AG09309 (cell line): ENCODE measurements around the gene ZNF555.

Experiments used
- DNase-seq: peaks from one replicate; pipeline ENCODE4 v3.0.0-alpha.2; 2010; ENCODE audit warnings: low read depth
- H3K4me3 ChIP-seq: 2 replicates; pipeline ENCODE4 v1.5.1; 2011; ENCODE audit warnings: mild to moderate bottlenecking, low read depth, low read length, moderate library complexity; ENCODE audit not compliant: control insufficient read depth
- TF ChIP-seq, protein P1 (sequence below): IDR thresholded peaks from 2 replicates; pipeline ENCODE4 v1.5.1; 2011; ENCODE audit warnings: mild to moderate bottlenecking, low read depth, low read length, inconsistent platforms; ENCODE audit not compliant: insufficient read depth, control insufficient read depth; ENCODE audit errors: missing control alignments

ZNF555 gene

DNA sequence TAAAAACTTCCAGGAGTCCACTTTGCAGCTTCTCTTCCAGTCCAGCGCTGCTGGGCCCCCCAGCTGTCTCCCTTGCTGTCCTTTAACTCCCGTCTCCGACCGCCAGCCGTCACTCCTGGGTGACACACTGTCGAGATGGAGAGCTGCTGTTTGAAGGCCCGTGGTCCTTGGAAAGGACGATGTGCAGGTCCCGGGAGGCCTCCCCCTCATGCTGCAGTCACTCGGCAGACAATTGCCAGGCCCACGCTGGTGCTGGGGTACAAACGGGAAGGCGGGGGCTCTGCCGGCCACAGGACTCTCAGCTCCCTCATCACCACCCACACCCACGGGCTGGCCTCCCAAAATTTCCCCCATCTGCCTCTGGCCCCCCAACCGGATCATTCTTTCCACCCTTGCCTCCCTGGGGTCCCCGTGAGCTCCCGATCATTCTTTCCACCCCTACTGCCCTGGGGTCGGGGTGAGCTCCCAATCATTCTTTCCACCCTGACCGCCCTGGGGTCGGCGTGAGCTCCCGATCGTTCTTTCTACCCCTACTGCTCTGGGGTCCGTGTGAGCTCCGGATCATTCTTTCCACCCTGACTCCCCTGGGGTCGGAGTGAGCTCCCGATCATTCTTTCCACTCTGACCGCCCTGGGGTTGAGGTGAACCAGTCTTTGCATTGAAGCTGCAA, 37.7 kb upstream of the ZNF555 start:
- no peak for DNase-seq
- TF ChIP-seq, protein P1, sequence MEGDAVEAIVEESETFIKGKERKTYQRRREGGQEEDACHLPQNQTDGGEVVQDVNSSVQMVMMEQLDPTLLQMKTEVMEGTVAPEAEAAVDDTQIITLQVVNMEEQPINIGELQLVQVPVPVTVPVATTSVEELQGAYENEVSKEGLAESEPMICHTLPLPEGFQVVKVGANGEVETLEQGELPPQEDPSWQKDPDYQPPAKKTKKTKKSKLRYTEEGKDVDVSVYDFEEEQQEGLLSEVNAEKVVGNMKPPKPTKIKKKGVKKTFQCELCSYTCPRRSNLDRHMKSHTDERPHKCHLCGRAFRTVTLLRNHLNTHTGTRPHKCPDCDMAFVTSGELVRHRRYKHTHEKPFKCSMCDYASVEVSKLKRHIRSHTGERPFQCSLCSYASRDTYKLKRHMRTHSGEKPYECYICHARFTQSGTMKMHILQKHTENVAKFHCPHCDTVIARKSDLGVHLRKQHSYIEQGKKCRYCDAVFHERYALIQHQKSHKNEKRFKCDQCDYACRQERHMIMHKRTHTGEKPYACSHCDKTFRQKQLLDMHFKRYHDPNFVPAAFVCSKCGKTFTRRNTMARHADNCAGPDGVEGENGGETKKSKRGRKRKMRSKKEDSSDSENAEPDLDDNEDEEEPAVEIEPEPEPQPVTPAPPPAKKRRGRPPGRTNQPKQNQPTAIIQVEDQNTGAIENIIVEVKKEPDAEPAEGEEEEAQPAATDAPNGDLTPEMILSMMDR, result no peak
- H3K4me3 ChIP-seq, result no peak overlapping the region

DNA sequence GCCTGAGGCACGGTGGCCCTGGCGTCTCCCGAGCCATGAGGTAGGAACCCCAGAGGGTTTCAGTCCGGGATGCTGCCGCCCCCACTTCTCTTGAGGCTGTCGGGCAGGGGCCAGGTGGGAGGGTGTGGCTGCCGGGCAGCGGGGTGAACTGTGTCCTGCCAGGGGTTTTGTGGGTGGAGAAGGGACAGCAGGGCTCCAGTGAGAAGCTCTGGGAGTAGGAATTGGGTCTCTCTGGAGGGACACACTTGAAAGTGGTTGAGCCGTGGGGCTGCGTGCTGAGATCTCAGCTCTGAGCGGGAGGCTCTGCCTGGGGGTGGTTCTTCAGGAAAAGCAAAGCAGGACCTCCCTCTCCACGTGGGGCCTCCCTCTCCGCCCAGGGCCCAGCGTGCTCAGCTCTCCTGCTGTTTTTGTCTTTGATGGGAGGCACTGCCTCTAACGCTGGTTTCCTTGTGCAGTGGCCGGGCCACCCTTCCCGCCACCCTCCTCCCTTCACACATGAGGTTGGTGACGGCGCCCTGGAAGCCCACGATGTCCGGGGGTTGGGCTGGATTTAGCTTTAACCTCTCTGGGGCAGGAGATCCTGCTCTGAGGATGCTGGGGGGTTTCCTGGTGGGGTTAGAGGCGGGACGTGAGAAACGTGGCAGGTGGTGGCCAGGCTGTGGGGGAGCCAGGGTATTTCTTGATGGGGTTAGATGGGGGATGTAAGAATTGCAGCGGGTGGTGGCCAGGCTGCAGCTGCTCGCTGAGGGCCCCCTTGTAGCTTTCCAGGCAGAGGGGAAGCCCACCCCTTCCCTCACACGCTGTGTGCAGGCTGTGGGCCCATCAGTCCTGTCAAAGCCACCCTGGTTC, 36.9 kb upstream of the ZNF555 start:
- DNase-seq, result no peak
- no peak overlapping the region for H3K4me3 ChIP-seq
- TF ChIP-seq, protein P1, result no peak

DNA sequence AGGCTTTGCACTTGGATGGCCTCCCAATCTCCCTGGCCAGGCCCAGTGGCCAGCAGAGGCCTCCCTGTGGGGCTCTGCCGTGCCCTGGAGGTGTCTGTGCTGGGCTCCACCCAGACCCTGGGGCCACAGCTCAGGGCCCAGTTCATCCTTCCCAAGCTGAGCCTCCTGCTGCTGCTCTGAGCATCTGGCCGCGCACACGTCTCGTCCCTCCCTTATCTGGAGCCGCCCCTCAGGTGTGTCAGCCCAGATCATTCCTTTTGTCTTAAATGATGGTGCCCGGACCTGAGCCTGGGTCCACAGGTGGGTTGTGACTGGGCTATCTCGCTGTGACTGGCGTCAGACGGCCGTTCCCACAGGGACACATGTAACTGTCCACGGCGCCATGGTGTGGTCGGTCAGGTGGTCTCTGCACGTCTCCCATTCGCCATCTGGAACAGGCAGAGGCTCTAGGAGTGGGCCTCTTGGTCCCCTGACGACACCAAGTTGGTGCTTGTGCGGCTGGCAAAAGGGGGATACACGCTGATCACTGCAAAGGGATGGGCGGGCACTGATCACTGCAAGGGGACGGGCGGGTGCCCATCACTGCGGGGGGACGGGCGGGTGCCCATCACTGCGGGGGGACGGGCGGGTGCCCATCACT, 35.9 kb upstream of the ZNF555 start:
- DNase-seq, result no peak
- TF ChIP-seq, protein P1, result no peak
- H3K4me3 ChIP-seq, result no peak overlapping the region

DNA sequence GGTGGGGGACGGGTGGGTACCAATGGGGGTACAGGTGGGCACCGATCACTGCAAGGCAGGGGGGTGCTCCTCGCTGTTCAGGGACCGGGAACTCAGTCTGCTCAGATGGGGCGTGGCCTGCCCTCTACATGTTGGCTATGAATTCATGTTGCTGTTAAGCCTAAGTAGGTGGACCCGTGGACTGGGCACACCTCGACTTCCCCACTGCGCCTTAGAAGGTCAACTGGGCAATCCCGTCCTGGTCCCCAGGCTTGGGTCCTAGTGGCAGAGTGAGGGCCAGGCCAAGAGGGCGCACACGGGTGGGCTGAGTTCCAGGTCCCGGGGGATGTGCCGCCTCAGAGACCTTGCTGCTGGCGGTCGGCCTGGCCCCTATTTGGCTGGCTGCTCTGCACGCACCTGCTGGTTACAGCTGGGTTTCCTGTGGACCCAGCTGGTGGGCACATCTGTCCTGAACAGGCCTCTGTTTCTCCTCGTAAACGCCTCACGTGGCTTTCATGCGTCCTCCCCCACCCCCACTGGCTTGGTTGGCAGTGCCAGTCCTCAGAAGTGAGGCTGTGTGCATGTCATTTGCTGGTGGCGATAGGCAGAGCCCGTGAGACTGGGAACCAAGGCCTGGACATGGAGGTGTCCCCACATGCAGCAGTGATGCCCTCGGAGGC, 35.2 kb upstream of the ZNF555 start:
- H3K4me3 ChIP-seq, result no peak overlapping the region
- TF ChIP-seq, protein P1, result no peak
- DNase-seq, result no peak

DNA sequence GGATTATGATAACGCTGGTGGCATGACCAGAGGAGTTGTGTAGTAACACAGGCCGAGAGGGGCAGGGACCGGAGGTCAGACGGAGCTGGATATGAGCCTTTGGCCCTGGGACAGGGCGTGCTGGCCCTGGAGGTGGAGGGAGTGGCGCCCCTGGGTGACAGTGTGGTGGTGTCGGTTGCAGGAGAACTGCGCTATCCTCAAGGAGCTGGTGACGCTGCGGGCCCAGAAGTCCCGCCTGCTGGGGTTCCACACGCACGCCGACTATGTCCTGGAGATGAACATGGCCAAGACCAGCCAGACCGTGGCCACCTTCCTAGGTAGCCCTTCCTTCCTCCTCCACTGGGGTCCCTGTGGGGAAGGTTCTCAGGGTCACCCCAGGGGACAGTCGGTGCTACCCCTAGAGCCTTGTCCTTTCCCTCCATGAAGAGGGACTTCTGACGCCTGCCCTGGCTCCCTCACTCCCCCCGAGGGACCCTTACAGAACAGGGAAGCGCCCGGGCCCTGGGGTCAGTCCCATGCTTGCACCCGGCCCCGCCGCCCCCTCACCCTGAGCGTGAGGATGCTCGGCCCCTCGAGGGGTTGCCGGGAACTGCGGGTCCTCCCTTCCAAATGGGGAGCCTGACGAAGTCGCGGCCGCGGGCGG, 34.4 kb upstream of the ZNF555 start:
- no peak for DNase-seq
- H3K4me3 ChIP-seq, result no peak overlapping the region
- TF ChIP-seq, protein P1, result no peak
